OCI-LY3 (cell line): ENCODE measurements around the gene KATNAL2.

ENCODE experiments used
- H2AFZ ChIP-seq: fragments of 200-600, 300-600 bp; shearing (Covaris generic); 2 replicates; pipeline ENCODE4 v1.6.0; 2014; ENCODE audit warnings: antibody characterized with exemption, low read depth, low read length
- H3K27ac ChIP-seq: fragments of 200-600, 300-600 bp; sonication (generic); 2 replicates; pipeline ENCODE4 v1.5.1; 2014; ENCODE audit warnings: mild to moderate bottlenecking, low read length, moderate library complexity, mixed read lengths
- H3K27me3 ChIP-seq: fragments of 200-600, 300-600 bp; sonication (generic); 2 replicates; pipeline ENCODE4 v1.6.1; 2014; ENCODE audit warnings: low read depth, low read length, mixed read lengths
- H3K36me3 ChIP-seq: fragments of 200-600, 300-600 bp; sonication (generic); replicated peaks from 2 replicates; pipeline ENCODE3; 2014; ENCODE audit warnings: low read depth, low read length, mixed read lengths
- H3K4me1 ChIP-seq: fragments of 300-600, 200-600 bp; sonication (generic); 2 replicates; pipeline ENCODE4 v1.6.1; 2014; ENCODE audit warnings: low read length, mixed read lengths
- H3K4me2 ChIP-seq: fragments of 200-600, 300-600 bp; sonication (generic); 2 replicates; pipeline ENCODE4 v1.6.1; 2014; ENCODE audit warnings: low read length, mixed read lengths
- H3K4me3 ChIP-seq: fragments of 300-600, 200-600 bp; sonication (generic); 2 replicates; pipeline ENCODE4 v1.5.1; 2014; ENCODE audit warnings: antibody characterized with exemption, mild to moderate bottlenecking, low read length, moderate library complexity
- H3K79me2 ChIP-seq: fragments of 300-600, 200-600 bp; shearing (Covaris generic); 2 replicates; pipeline ENCODE4 v1.6.1; 2014; ENCODE audit warnings: mild to moderate bottlenecking, low read length, mixed read lengths
- H3K9ac ChIP-seq: fragments of 300-600, 200-600 bp; shearing (Covaris generic); 2 replicates; pipeline ENCODE4 v1.6.0; 2014; ENCODE audit warnings: mild to moderate bottlenecking, low read length, moderate library complexity
- H3K9me3 ChIP-seq: fragments of 200-600, 300-600 bp; shearing (Covaris generic); 2 replicates; pipeline ENCODE4 v1.6.1; 2014; ENCODE audit warnings: low read length, mixed read lengths; ENCODE audit not compliant: insufficient read depth
- H4K20me1 ChIP-seq: fragments of 200-600, 300-600 bp; sonication (generic); 2 replicates; pipeline ENCODE4 v1.6.1; 2016; ENCODE audit warnings: low read length, mixed read lengths; ENCODE audit not compliant: insufficient read depth
- CTCF ChIP-seq: fragments of 200-600, 300-600 bp; sonication (generic); IDR thresholded peaks from 2 replicates; pipeline ENCODE4 v1.5.1; 2014; ENCODE audit warnings: antibody characterized with exemption, low read length, low read depth
- EZH2phosphoT487 ChIP-seq: fragments of 200-600 bp; shearing (Covaris generic); IDR thresholded peaks from 2 replicates; pipeline ENCODE4 v1.6.1; 2018; ENCODE audit warnings: antibody characterized with exemption, mixed run types, low read depth

The KATNAL2 gene

GRCh38 chr18:47151439-47151838 lies 234.0 kb downstream of the KATNAL2 start:
- Histone ChIP-seq H3K79me2 (peaks cover 39% of the 10 kb centered on the region), H3K4me3 (peak overlapping the region; percentile 81), H4K20me1 (peaks cover under 1% of the 10 kb centered on the region; the same call in 1 of the 2 replicates), H3K4me1 (peaks cover 20% of the 10 kb centered on the region), H2AFZ (no peak overlapping the region), H3K9ac (peak overlapping the region; percentile 89), H3K9me3 (no peaks in the 10 kb centered on the region), H3K27ac (no peak overlapping the region), H3K36me3 (peaks cover 25% of the 10 kb centered on the region), H3K4me2 (peak overlapping the region; percentile 97), H3K27me3 (no peaks in the 10 kb centered on the region)
- TF ChIP-seq EZH2phosphoT487 = no peak
- TF ChIP-seq CTCF = no peak
